ELF-1 (cell line): ENCODE measurements around the gene FOXK2.

Source experiments
- DNase-seq: peaks from one replicate; pipeline ENCODE4 v3.0.0-alpha.2; 2016; ENCODE audit warnings: low read depth, low spot score

The FOXK2 gene

GRCh38 chr17:82518826-82519810 lies at the start of gene FOXK2:
FOXK2 (plus strand) TSS chr17:82519732; CDS start chr17:82519889, 157 bp downstream.
- peak; percentile 93 for DNase-seq

GRCh38 chr17:82470065-82470464 lies 49.5 kb upstream of the FOXK2 start:
- DNase-seq, result no peak

- no peak for DNase-seq
These were observed 45.1 kb upstream of the FOXK2 start for GRCh38 chr17:82474223-82475010.

DNA sequence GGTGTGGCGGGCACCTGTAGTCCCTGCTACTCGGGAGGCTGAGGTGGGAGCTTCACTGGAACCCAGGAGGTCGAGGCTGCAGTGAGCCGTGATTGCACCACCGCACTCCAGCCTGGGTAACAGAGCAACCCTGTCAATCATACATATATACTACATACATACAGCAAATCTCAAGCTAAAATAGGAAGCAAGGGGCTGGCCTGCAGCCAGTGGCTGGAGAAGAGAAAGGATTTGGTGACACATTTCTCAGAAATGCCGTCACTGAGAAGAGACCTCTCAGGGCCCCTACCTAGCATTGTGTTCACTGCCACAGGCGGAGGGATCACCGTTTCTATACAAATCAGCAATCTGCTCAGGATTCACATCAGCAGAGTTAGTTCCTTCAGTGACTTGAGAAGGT lies 44.1 kb upstream of the FOXK2 start:
- no peak for DNase-seq

- DNase-seq, result no peak
These were observed 41.6 kb upstream of the FOXK2 start for GRCh38 chr17:82477934-82478333.

- DNase-seq, result no peak
These were observed 39.9 kb upstream of the FOXK2 start for GRCh38 chr17:82479602-82480001.

DNA sequence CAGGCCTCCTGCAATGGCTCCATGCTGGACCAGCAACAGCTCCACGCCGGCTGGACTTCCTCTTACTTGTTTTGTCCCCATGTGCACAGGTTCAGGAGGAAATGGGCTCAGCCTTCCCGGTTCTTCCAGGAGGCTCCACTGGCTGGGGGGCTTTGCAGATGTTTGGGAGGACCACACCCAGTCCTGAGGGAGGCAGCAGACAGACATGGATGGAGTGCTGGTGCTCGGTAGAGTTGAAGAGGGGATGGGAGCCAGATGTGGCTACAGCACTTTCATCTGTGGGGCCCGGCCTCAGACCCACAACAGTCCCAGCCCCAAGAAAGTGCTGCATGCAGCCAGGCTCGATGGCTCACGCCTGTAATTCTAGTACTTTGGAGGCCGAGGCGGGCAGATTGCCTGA lies 39.2 kb upstream of the FOXK2 start:
- no peak for DNase-seq

DNA sequence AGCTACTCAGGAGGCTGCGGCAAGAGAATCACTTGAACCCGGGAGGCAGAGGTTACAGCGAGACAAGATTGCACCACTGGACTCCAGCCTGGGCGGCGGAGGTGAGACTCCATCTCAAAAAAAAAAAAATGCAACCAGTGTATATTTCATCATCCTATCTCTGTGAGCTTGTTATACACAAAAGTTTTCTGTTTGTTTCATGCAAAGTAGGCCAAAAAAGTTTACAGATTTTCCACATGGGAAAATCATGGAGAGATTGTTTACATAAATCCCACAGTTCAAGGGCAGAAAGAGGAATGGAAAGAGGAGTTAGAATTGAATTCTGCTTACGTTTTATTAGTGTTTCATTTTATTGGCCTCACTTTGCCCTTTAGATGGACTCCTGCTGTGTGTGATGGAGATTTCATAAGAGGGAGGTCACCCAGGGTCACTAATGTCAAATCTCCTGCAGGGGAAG lies 36.3 kb upstream of the FOXK2 start:
- DNase-seq, result no peak

GRCh38 chr17:82483836-82484235 lies 35.7 kb upstream of the FOXK2 start:
- DNase-seq, result no peak

- DNase-seq, result no peak
These were observed 33.1 kb upstream of the FOXK2 start for GRCh38 chr17:82486231-82487094.

- no peak for DNase-seq
These were observed 31.6 kb upstream of the FOXK2 start for GRCh38 chr17:82487910-82488309.

DNA sequence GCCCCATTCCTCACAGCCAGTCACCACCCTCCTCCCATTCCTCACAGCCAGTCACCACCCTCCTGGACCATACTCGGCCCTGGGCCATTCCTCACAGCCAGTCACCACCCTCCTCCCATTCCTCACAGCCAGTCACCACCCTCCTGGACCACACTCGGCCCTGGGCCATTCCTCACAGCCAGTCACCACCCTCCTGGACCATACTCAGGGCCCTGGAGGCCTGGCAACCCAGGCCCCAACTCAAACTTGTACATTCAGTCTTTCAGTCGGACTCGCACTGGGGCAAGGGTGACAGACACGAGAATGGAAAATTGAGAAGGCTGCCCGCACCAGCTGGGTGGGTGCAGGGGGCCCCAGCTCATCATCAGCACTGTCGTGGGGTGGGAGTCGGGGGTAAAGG lies 30.4 kb upstream of the FOXK2 start:
- no peak for DNase-seq

GRCh38 chr17:82489851-82490511 lies 29.6 kb upstream of the FOXK2 start:
- peak; percentile 18 for DNase-seq

GRCh38 chr17:82490512-82491195 lies 28.9 kb upstream of the FOXK2 start:
- no peak for DNase-seq

- no peak for DNase-seq
These were observed 28.4 kb upstream of the FOXK2 start for GRCh38 chr17:82491196-82491530.

DNA sequence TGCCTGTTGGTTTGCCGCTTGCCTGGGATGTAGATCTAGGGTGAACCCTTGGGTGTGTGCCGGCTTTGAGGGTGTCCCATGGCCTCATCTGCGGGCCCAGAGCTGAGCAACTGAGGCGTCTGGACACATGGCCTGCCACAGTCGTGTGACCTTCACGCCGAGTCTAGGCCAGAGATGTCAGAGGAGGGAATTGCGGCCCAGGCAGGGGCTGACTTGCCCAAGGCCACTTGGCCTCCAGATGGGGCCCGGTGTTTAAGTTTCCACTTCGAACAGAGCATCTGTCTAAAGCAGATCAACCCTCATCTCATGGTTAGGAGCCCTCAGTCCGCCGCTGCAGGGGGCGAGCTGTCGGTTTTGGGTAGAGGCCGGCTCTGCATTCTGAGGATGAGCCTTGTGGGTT lies 28.0 kb upstream of the FOXK2 start:
- no peak for DNase-seq

DNA sequence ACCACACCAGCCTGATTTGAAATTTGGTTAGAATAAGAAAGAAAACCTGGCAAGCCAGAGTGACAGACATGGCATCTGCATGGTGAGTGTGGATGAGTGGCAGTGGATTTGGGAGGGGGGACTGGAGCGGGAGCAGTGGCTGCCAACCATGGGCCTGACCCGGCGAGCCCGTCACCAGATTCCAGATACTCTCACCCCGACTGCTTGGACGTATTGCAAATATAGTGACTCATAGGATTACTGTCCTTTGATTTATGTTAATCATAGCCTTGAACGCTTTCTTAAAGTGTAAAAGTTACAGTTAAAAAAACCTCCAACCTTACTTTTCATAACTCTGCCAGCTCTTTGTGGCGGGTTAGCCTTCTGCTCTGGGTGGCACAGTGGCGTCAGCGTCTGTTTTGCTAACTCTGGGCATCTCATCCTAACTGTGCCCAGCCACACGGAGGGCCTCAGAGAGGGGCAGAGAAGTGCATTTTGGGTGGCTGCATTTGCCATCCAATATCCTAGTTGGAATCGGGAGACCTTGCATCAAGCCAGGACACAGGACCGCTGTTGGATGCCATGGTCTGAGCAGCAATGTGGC lies 26.8 kb upstream of the FOXK2 start:
- no peak for DNase-seq

- no peak for DNase-seq
These were observed 26.2 kb upstream of the FOXK2 start for GRCh38 chr17:82493226-82493781.

DNA sequence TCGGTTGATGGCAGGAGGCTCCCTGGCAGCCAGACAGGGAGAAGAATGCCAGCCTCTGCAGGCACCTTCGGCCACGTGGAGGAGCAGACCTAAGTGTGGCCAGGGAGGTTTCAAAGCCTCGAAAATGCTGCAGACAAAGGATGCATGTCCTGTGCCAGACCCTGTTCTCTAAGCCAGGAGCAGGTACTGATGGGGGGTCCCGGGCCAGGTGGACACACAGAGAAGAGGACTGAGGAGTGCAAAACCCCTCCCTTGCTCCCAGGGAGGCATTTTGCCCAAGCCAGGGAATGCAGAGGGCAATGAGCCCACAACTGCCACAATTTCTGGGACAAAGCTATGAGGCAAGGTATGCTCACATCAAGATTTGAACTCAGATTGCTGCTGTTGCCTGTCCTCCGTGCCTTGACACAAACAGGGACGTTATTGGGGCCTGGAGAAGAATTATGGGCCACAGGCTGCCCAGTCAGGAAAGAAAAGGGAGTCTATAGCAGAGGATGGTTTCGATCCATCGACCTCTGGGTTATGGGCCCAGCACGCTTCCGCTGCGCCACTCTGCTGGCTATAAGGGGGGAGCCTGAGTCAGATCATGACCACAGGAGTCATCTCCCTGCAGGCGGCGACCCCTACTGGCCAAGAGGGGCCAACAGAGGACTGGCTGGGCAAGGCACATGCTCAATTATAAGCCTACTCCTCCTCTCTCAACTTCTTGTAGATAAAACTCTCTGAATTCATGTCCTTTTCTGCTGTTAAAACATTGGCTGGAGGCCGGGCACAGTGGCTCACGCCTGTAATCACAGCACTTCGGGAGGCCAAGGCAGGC lies 25.1 kb upstream of the FOXK2 start:
- DNase-seq, result peak; percentile 97
